PC-3 (cell line): ENCODE measurements around the gene GABRG3. TPM values are rescaled to one million over a fixed set of nuclear protein-coding genes. Genes with fewer than 3 reads are reported as not detected.

Source experiments
- ATAC-seq: fragments of 200-7000 bp; cut with Tn5 transposase; 2 replicates; pipeline ENCODE4 v1.9.1; 2020; ENCODE audit warnings: mild to moderate bottlenecking, moderate library complexity
- Bru-seq: library from RNA; stranded (reverse); fragments of 400-500 nt; gene quantifications from one replicate; lab custom pipeline; 2021; lab: Mats Ljungman, UMichigan
- BruChase-seq, 2 experiments: library from RNA; stranded (reverse); fragments of 400-500 nt; gene quantifications; one replicate each; lab custom pipeline; 2021; lab: Mats Ljungman, UMichigan
- BruUV-seq: library from RNA; stranded (reverse); fragments of 400-500 nt; replicated peaks from 2 replicates; lab custom pipeline; 2021; lab: Mats Ljungman, UMichigan
- CTCF ChIA-PET: fragments of 300-600 bp; sonication (Branson Sonifier 250); formaldehyde crosslinking; loops from one replicate; lab custom pipeline; 2022; ENCODE audit warnings: antibody characterized with exemption; lab: Charles Lee
- POLR2A ChIA-PET: fragments of 300-600 bp; sonication (Branson Sonifier 250); formaldehyde crosslinking; loops from one replicate; lab custom pipeline; 2022; ENCODE audit warnings: antibody characterized with exemption; ENCODE audit not compliant: unreplicated experiment; lab: Charles Lee
- DNase-seq: peaks from one replicate; pipeline ENCODE4 v3.0.0-alpha.2; 2015
- H2AFZ ChIP-seq: fragments of 300-600 bp; sonication (generic); 2 replicates; pipeline ENCODE4 v1.6.0; 2016; ENCODE audit warnings: antibody characterized with exemption, low read length
- H3F3A ChIP-seq: fragments of 300-600 bp; sonication (generic); one replicate; pipeline ENCODE4 v1.6.0; 2017; ENCODE audit warnings: antibody characterized with exemption, low read length, control low read depth, mild to moderate bottlenecking; ENCODE audit not compliant: unreplicated experiment
- H3K27ac ChIP-seq: fragments of 300-600 bp; sonication (generic); 2 replicates; pipeline ENCODE4 v1.5.1; 2016; ENCODE audit warnings: mild to moderate bottlenecking, low read length
- H3K27me3 ChIP-seq: fragments of 300-600 bp; sonication (generic); 2 replicates; pipeline ENCODE4 v1.6.1; 2016; ENCODE audit warnings: low read length, mixed read lengths
- H3K36me3 ChIP-seq: fragments of 300-600 bp; sonication (generic); 2 replicates; pipeline ENCODE4 v1.6.1; 2016; ENCODE audit warnings: low read depth, mixed run types, low read length, mixed read lengths
- H3K4me1 ChIP-seq: fragments of 300-600 bp; sonication (generic); 2 replicates; pipeline ENCODE4 v1.5.1; 2016; ENCODE audit warnings: low read length; ENCODE audit not compliant: insufficient read depth
- H3K4me2 ChIP-seq: fragments of 300-600 bp; sonication (generic); 2 replicates; pipeline ENCODE4 v1.6.0; 2016; ENCODE audit warnings: low read length
- H3K4me3 ChIP-seq: fragments of 300-600 bp; sonication (generic); 2 replicates; pipeline ENCODE4 v1.5.1; 2016; ENCODE audit warnings: mild to moderate bottlenecking, low read length, mixed read lengths
- H3K79me2 ChIP-seq: fragments of 300-600 bp; sonication (generic); 2 replicates; pipeline ENCODE4 v1.6.1; 2017; ENCODE audit warnings: low read length, mixed read lengths
- H3K9ac ChIP-seq: fragments of 300-600 bp; sonication (generic); 2 replicates; pipeline ENCODE4 v1.6.0; 2016; ENCODE audit warnings: mild to moderate bottlenecking, low read length
- H3K9me2 ChIP-seq: fragments of 300-600 bp; sonication (generic); replicated peaks from 2 replicates; pipeline ENCODE4 v1.6.1; 2016; ENCODE audit warnings: mixed run types, low read length, mixed read lengths
- H3K9me3 ChIP-seq: fragments of 300-600 bp; sonication (generic); 2 replicates; pipeline ENCODE4 v1.6.1; 2016; ENCODE audit warnings: low read length, mixed read lengths
- H4K20me1 ChIP-seq: fragments of 300-600 bp; sonication (generic); 2 replicates; pipeline ENCODE4 v1.6.1; 2016; ENCODE audit warnings: low read length, mixed read lengths
- CTCF ChIP-seq: fragments of 300-600 bp; sonication (generic); conservative IDR thresholded peaks from 2 replicates; pipeline ENCODE4 v1.5.1; 2017; ENCODE audit warnings: antibody characterized with exemption, low read depth, mild to moderate bottlenecking, low read length
- EZH2 ChIP-seq: fragments of 300-600 bp; sonication (generic); IDR thresholded peaks from one replicate; pipeline ENCODE4 v1.6.1; 2017; ENCODE audit warnings: antibody characterized with exemption, mild to moderate bottlenecking, low read length; ENCODE audit not compliant: unreplicated experiment
- EZH2phosphoT487 ChIP-seq: fragments of 300-600 bp; sonication (generic); IDR thresholded peaks from 2 replicates; pipeline ENCODE4 v1.6.1; 2018; ENCODE audit warnings: mild to moderate bottlenecking, antibody characterized with exemption, low read length, borderline replicate concordance
- intact Hi-C: fragments of 100-400 bp; cut with micrococcal nuclease; formaldehyde crosslinking; loops from 2 replicates; pipeline ENCODE4 v1.9.0; 2023
- long read RNA-seq: library from polyadenylated mRNA; unstranded; transcript quantifications from one replicate; pipeline ENCODE4 v2.0.0, GENCODE V29; 2021; ENCODE audit not compliant: unreplicated experiment
- total RNA-seq: library from RNA; depleted of rRNA; stranded (reverse); fragments of >200 nt; gene quantifications from 2 replicates; pipeline ENCODE4 v1.2.3, GENCODE V29; 2014; rRNA removed

The GABRG3 gene
- total RNA-seq, result 0.11 and 2.0 TPM in 2 replicates
- Bru-seq, nascent RNA, result percentile 16 among the genes with signal in this experiment
- percentile 12 among the genes with signal in this experiment for BruChase-seq, experiment 1, labeled RNA remaining after a 6-hour chase
- BruChase-seq, experiment 2, labeled RNA remaining after a 2-hour chase, result percentile 16 among the genes with signal in this experiment
- long read RNA-seq, result 0 reads

DNA sequence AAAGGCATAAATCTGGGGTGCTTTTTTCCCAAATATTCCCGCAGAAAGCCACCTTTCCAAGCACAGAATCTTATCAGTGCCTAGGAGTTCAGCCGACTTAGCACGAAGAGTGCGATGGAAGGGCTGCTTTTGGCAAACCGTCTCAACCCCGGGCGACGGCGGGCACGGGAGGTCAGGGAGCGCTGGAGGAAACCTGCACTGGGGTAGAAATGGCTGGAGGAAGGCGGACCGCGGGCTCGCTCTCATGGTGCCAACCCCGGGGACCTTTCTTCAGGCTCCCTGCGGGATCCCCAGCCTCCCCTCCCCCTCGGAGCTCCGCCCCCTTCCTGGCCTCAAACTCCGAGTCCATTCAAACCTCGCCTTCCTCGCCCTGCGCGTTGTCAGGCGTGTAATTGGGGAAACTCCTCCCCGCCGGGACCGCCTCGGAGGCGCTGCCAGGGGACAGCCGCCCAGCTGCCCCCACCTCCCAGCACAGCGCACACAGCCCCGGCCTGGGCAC is at the start of gene GABRG3:
Gene GABRG3 (plus strand): TSS at position 470 of the 499 bp plus-strand sequence.
- no peaks in the 10 kb centered on the region for H3K9me3 ChIP-seq
- TF ChIP-seq EZH2phosphoT487 (no peak), CTCF (no peak), EZH2 (no peak)
- no peaks in the 10 kb centered on the region for H3K36me3 ChIP-seq
- DNase-seq (peak; percentile 12), ATAC-seq (no peak; the same call in 1 of the 2 replicates)
- ChIA-PET CTCF (no interaction called here), POLR2A (no interaction called here)
- peak within 1 kb of the TSS; percentile 51 for H3K4me3 ChIP-seq
- H3K27me3 ChIP-seq, result peaks cover 22% of the 10 kb centered on the region
- H3F3A ChIP-seq, result no peaks in the 10 kb centered on the region
- peak within 1 kb of the TSS; percentile 55 for H3K4me2 ChIP-seq
- H3K9ac ChIP-seq, result no peak within 1 kb of the TSS
- BruUV-seq, result no TSS peak
- no peaks in the 10 kb centered on the region for H3K79me2 ChIP-seq
- no peaks in the 10 kb centered on the region for H4K20me1 ChIP-seq
- H3K9me2 ChIP-seq, result no peaks in the 10 kb centered on the region
- no peaks in the 10 kb centered on the region for H3K4me1 ChIP-seq
- H3K27ac ChIP-seq, result no peak within 1 kb of the TSS
- intact Hi-C loops, result no loop called here
- H2AFZ ChIP-seq, result peak within 1 kb of the TSS; percentile 49

- no peak for ATAC-seq
- no TSS peak for BruUV-seq
- Histone ChIP-seq H2AFZ (no peak overlapping the region), H3K4me3 (no peak overlapping the region), H3K79me2 (no peaks in the 10 kb centered on the region), H3K9ac (no peak overlapping the region), H3K4me2 (no peak overlapping the region), H4K20me1 (no peaks in the 10 kb centered on the region), H3K27ac (no peak overlapping the region), H3K9me3 (0 out of 2 replicates have a peak, but pooled peaks cover 12% of the 10 kb centered on the region), H3K4me1 (no peaks in the 10 kb centered on the region), H3K9me2 (no peaks in the 10 kb centered on the region), H3K27me3 (no peaks in the 10 kb centered on the region), H3F3A (no peaks in the 10 kb centered on the region), H3K36me3 (no peaks in the 10 kb centered on the region)
- no peak for DNase-seq
- TF ChIP-seq EZH2, result no peak
- TF ChIP-seq EZH2phosphoT487, result no peak
- intact Hi-C loops, result no loop called here
- POLR2A ChIA-PET, result no interaction called here
- CTCF ChIA-PET, result no interaction called here
Measured at GRCh38 chr15:26921433-26921832, 49.5 kb upstream of the GABRG3 start.

- no TSS peak for BruUV-seq
- ChIA-PET POLR2A (no interaction called here), CTCF (no interaction called here)
Measured at GRCh38 chr15:26926081-26926480, 44.9 kb upstream of the GABRG3 start.

More at GRCh38 chr15:26926081-26926480, 44.9 kb upstream of the GABRG3 start:
- Histone ChIP-seq H3K4me2 (no peak overlapping the region), H3K27me3 (no peaks in the 10 kb centered on the region), H3K9me3 (no peaks in the 10 kb centered on the region), H3K27ac (no peak overlapping the region), H3K9ac (no peak overlapping the region), H4K20me1 (no peaks in the 10 kb centered on the region), H3K36me3 (no peaks in the 10 kb centered on the region), H3F3A (no peaks in the 10 kb centered on the region), H3K4me1 (no peaks in the 10 kb centered on the region), H3K4me3 (no peak overlapping the region), H3K9me2 (no peaks in the 10 kb centered on the region), H2AFZ (no peak overlapping the region), H3K79me2 (no peaks in the 10 kb centered on the region)
- intact Hi-C loops, result no loop called here
- ATAC-seq (no peak), DNase-seq (no peak)
- no peak for TF ChIP-seq EZH2
